T-helper 2 cell treated with Interferon-gamma antibody and Interleukin-4, amounts not matched to agents 100 ng/mL and 5 ng/mL, for 36 hours (primary cell): ENCODE results near the gene FRMD3. TPM values are rescaled to one million over a fixed set of nuclear protein-coding genes. Genes with fewer than 3 reads are reported as not detected.
"Not testable (repeated sequence)": the region's sequence is repeated elsewhere in the genome, so short reads cannot be mapped to it uniquely, and the experiment has no call there.

Experiments used
- intact Hi-C: fragments of 100-400 bp; cut with micrococcal nuclease; formaldehyde crosslinking; loops from one replicate; pipeline ENCODE4 v1.15.1; 2023
- total RNA-seq: library from RNA; stranded (reverse); gene quantifications from 2 replicates; pipeline ENCODE4 v1.2.3, GENCODE V29; 2022

The FRMD3 gene
- total RNA-seq, 1 donor from 2014 or later: 0.70 TPM

DNA sequence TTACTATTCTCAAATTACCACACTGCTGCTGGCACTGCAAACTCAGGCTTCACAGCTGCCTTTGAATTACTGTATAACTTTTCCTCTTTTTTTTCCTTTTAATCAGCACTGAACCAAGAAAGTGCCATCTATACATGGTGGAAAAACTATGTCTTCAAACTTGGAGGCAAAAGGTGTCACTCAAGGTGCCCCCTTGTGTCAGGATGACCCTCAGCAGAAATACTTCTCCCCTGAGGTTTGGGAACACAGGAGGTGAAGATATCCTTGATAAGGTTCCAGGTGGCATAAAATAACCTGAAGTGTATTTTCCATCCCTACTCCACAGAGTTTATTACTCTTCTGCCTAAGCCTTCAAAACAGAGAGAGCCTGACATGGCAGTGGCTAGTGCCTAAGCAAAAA, 14.5 kb downstream of the FRMD3 start:
- intact Hi-C loops: no loop called here

DNA sequence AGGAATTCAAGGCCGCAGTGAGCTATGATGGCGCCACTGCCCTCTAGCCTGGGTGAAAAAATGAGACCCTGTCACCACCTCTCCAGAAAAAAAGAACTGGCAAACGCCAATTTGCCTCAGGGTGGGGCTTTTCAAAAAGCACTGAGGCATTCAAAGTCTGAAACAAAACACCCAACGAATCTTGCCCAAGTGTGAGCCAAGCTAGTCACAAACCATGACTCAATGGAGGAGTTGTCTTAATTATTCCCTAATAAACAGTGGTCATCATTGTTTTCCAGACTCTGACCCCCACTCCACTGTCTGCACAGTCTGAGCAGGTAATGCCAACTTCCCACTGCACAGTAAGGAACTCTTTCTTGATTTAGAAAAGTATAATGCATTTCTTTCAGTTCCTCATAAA, 16.8 kb downstream of the FRMD3 start:
- intact Hi-C loops: no loop called here

DNA sequence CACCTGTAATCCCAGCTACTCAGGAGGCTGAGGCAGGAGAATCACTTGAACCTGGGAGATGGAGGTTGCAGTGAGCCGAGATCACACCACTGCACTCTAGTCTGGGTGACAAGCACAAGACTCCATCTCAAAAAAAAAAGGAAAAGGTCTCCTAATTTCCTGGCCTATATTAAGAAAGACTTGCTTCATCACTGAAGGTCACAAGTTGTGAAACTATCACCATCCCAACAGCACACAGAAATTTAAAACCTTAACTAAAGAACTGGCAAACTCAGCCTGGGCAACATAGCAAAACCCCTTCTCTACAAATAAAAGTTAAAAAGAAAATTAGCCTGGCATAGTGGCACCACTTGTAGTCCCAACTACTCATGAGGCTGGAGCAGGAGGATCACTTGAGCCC, 17.2 kb downstream of the FRMD3 start:
- intact Hi-C loops: no loop called here

DNA sequence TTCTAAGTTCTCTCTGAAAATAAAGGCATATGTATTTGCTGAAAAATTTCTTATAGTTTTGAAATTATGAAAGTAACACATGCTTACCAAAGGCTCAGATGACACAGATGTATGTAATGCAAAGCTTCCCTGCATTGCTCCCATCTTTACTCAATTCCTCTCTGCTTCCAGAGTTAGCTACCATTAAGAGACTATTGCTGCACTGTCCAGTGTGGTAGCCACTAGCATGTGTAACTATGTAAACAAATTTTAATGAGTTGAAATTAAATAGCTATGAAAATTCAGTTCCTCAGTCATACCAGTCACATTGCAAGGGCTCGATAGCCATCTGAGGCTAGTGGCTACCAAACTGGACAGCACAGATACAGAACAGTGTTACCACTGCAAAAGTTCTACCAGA, 17.9 kb downstream of the FRMD3 start:
- intact Hi-C loops: no loop called here

DNA sequence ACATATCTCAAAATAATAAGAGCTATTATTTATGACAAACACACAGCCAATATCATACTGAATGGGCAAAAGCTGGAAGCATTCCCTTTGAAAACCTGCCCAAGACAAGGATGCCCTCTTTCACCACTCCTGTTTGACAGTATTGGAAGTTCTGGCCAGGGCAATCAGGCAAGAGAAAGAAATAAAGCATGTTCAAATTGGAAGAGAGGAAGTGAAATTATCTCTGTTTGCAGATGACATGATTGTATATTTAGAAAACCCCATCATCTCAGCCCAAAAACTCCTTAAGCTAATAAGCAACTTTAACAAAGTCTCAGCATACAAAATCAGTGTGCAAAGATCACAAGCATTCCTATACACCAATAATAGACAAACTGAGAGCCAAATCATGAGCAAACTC, 20.2 kb downstream of the FRMD3 start:
- intact Hi-C loops: not testable (repeated sequence)

DNA sequence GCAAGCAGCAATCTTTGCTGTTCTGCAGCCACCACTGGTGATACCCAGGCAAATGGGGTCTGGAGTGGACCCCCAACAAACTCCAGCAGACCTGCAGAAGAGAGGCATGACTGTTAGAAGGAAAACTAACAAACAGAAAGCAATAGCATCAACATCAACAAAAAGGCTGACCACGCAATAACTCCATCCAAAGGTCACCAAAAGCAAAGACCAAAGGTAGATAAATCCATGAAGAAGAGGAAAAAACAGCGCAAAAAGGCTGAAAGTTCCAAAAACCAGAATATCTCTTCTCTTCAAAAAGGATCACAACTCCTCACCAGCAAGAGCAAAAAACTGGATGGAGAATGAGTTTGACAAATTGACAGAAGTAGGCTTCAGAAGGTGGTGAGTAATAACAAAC, 23.4 kb downstream of the FRMD3 start:
- intact Hi-C loops: no loop called here

DNA sequence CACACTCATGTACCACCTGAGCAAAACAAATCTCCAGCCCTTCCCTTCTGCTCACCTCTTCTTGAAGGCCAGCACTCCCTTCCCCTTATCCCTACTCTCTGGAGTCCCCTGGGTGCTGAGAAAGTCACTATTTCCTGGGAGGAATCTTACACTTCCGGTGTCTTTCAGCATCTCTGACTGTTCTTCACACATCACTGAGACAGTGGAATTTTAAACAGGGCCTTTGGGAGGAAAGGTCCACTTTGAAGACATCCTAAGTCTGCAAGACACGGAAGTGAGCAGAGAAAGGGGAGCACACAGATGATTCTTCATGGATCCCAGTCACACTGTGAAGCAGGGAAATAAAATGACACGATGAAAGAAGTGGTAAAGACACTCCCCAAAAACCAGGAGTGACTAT, 25.6 kb downstream of the FRMD3 start:
- intact Hi-C loops: no loop called here

DNA sequence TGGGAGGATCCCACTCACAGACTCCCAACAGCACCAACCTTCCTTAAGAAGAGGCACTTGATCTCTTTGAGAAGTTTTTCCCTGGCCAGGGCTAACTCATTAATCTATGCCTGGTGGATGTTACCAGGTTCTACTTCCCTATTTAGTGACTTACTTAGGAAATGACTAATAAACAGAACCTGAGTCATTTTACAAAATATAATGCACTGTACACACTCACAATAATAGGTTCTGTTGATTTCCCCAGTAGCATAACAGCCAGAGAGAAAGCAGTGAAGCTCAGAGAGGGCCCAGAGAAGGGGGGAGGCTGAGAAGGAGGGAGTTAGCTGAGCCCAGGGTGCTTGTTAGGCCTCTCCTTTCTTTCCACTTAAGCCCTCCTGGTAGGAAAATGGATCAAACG, 27.1 kb downstream of the FRMD3 start:
- intact Hi-C loops: no loop called here

DNA sequence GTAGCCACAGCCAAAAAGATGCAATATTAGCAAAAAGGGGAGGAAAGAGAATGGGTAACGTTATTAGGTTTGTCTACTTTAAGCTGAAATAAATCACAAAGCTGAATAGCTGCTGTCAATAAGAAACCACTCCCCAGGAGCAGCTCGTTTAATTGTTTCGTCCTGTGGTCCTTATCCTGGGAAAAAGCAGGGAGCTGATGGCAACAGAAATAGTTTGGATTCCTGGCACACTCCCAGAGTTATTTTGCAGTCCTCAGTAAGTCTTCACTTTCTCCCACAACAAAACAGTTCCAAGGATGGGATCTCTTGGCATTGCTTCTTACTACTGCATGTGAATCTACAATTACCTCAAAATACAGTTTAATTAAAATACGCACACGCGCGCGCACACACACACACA, 28.8 kb downstream of the FRMD3 start:
- intact Hi-C loops: no loop called here

DNA sequence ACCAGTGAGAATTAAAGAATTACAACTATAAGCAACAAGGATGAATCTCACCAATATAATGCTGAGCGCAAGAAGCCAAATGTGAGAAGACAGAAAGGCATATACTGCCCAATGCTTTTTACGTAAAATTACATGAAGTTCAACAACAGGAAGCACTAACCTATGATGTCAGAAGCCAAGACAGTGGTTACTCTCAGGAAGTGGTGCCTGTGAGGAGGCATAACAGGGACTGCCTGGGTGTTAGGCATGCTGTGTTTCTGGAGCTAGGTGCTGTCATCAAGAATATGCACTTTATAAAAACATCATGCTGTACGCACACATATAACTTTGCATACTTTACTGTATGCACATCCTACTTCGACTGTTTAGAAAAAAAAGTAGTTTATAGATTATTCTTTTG, 30.1 kb downstream of the FRMD3 start:
- intact Hi-C loops: no loop called here

DNA sequence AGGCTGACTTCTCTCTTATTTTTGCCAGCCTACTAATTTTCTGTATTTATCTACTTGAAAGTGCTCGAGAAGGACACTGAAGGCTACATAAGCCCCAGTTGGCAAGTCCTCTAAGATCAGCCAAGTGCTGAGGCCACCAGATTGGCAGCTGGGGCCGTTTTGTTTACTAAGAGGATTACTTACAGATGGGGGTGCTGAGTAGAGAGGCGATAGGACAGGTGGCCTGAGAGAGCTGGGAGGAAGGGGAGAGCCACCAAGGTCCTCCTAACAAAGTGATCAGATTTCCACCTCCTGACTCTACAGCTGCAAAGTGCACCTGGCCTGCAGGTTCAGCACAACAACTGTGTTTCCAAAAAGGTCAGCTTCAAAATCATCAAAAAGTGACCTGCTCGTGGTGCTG, 32.9 kb downstream of the FRMD3 start:
- intact Hi-C loops: no loop called here

DNA sequence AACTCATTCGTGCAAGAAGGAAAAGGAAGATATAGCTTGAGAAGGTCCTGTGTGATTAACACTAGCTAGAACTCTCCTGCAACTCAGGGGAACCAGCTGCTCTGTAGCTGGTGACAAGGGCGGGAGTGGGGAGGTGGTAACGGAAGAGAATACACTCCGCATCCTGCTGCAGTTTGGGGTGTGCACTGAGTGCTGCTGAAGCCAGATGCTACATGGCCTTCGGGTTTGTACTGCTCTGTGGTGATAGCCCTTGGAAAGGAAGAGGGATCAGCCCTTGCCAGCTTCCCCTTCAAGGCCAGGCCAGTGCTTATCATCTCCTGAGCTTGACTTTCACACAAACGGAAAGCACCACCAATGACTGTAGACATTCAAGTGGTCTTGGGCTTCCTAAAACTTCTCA, 34.3 kb downstream of the FRMD3 start:
- intact Hi-C loops: no loop called here

DNA sequence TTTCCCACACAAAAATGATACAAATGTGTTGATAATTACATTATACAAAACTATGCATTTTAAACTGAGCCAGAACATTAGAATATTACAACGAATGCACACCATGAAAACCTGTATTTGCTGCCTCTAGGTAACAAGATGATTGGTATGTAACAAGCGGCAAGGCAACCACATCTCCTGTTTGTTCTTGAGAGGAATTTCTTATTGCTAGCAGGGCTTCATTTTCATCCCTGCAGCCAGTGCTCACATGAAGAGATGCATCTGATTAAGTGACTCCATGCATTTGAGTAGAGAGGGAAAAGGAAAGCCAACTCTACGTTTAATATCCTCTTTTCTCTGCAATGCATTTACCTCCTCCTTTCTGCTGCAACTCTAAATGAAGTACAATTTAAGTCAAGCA, 36.6 kb downstream of the FRMD3 start:
- intact Hi-C loops: no loop called here

DNA sequence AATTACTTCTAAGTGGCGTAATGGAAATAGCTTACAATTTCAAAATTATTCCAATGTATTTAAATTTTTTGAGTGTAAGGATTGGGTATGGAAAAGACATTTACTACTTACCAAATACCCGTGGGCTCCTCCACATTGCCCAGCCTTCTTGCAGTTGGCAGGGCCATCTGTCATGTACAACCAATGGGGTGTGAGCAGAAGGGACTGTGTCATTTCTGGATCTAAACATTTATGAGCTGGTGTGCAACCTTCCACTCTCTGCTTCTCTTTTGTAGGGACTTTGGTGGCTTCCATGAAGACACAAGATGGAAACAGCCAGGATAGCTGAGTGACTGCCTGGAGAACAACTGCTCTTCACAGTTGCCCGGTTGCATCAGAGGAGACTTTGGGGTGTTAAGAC, 40.8 kb downstream of the FRMD3 start:
- intact Hi-C loops: no loop called here

DNA sequence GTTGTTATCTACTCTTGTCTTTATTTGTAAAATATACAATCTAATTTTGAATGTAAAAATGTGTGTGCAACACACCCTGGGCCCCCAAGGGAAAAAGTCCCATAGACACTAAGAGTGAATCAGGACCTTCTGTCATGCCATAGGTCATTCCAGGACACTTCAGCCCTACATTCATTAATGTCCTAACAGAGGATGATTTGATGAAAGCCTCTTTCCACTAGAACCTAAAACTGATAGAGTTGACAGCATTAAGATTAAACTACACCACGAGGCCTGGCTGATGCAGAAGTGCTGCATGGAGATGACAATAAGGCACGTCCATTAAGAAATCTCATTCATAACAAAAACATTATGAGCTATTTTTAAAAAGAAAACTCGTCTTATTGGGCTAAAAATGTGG, 46.2 kb downstream of the FRMD3 start:
- intact Hi-C loops: no loop called here

DNA sequence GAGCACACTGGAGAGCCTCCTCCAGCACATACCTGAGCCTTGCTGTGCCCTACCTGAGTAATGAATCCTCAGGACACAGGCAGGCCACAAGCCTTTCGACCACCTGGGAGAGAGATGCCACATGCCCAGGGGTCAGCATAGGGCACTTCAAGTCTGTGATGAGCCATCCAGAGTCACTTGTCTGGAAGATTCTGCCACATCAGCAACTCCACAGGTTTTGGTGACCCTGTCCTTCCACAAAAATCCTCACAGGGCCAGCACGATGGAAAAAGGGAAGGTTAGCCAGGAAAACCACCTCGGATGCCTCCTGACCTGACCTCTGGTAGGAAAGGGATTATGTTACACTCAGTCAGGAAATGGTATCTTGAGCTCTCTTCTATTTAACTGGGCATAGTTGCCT, 46.8 kb downstream of the FRMD3 start:
- intact Hi-C loops: no loop called here

DNA sequence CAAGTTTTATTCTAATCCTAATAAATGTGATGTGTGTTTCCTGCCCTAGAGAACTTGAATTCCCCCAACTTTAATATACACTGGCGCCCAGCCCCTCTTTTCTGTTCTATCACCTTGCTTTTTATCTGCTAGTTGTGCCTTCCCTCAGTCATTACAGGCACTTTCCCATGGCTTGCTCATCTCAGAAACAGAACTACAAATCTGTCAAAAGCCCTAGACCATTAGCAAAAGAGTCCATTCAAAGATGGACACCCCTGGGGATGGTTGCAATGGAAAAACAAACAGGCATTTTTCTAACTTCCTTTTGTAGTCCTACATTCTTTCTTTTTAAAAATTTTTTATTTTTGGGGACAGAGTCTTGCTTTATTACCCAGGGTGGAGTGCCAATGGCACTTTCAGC, 48.2 kb downstream of the FRMD3 start:
- intact Hi-C loops: no loop called here

DNA sequence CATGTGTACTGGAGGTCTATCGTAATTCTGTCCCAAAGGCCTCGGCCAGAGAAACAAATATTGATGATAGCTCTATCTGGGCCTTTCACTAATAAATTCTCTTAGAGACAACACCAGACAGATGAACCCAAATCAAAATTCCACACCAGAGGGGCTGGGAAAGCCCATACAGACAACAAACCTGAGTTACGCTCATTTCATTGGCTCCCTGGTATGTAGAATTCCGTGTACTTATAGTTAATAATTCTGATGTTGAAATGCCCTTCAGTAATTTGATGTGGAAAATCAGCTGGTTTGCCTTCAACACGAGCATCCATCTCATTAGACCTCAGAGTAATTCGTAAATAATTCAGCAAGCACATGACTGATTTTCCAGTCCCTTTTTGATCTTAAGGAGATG, 53.2 kb downstream of the FRMD3 start:
- intact Hi-C loops: no loop called here

DNA sequence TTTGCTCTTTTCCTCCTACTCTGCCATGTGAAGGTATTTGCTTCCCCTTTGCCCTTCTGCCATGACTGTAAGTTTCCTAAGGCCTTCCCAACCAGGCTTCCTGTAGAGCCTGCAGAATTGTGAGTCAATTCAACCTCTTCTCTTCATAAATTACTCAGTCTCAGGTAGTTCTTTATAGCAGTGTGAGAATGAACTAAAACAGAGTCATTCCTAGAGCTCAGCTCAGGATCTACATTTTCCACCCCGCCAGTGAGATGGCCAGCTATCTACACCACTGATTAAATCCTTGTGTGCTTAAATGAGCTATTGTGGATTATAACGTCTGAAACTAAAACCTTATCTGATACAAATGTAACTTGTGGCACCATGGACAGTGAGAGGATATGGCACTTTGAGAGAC, 55.0 kb downstream of the FRMD3 start:
- intact Hi-C loops: no loop called here

DNA sequence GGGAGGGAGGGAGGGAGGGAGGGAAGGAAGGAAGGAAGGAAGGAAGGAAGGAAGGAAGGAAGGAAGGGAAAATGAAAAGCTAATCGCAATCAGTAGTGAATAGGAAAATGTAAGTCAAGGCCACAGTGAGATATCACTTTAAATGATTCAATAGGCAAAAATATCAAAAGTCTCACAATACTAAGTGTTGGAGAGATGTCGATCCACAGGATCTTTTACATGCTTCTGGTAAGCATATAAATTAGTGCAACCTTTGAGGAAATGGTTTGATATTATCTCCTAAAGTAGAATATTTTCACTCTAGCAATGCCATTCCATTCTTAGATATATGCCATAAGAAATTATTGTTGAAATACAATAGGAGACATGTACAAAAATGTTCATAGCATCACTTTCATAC, 58.4 kb downstream of the FRMD3 start:
- intact Hi-C loops: no loop called here

DNA sequence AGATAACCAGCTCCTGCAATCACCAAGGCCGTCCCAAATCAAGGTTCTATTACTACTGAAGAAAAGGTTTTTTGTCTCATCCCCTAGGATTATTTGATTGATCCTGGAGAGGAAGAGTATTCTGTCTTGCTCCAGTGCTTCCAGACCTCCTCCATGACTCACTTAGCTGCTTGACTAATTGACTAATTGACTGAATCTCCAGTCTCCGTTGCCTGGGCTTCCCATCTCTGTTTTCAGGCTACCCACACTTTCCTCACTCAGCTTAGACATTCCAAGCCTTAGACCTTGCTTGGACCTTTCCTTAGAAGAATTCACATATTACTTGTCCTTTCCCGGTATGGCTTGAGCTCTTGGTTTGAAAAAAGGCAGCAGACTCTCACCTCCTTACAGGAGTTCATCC, 60.6 kb downstream of the FRMD3 start:
- intact Hi-C loops: no loop called here

DNA sequence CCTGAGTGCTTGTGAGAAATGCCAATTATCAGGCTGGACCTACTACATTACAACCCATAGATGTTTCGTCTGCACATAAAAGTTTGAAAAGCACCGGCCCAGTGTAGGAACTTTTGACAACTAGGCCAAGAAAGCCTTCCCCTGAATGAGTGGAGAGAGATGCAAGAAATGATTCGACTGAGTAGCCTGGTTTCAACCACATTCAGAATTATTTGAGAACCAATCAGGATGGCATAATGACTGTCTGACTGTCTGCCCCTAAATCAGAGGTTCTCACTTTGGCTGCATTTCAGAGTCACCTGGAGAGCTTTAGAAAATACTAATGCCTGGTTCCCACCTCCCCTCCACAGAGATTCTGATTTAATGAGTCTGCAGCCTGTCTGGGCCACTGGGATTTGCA, 61.1 kb downstream of the FRMD3 start:
- intact Hi-C loops: no loop called here

DNA sequence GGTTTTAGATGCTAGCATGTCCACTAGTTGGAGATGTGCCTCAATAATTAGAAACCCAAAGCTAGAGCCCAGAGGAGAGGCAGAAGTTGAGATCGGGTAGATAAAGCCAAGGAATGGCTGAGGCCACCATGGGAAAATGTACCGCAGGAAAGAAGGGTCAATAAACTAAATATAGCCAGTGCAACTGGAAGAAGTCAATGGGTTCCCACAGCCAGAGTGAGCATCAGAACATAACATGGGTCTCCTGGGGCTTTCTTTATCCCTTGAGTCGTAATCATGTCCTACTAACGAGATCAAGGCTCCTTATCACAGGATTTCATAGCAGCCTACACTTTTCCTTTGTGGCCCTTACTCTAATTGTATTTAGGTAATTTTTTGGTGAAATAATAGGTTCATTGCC, 61.7 kb downstream of the FRMD3 start:
- intact Hi-C loops: no loop called here

DNA sequence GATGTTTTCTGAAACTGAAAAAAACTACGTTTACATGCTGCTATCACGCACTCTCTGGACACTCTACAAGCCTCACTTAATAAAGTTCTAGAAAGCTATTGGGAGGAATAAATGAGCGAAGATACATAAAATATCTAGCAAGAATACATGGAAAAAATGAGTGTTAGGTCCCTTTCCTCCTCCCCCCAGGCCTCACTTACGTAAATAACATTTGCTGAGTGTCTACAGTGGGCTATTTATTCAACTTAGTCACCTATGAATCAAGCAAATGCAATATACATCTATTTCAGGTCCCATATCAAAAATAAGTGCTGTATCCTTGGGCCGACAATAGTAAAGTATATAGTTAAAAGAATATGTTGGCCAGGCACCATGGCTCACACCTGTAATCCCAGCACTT, 62.5 kb downstream of the FRMD3 start:
- intact Hi-C loops: no loop called here

DNA sequence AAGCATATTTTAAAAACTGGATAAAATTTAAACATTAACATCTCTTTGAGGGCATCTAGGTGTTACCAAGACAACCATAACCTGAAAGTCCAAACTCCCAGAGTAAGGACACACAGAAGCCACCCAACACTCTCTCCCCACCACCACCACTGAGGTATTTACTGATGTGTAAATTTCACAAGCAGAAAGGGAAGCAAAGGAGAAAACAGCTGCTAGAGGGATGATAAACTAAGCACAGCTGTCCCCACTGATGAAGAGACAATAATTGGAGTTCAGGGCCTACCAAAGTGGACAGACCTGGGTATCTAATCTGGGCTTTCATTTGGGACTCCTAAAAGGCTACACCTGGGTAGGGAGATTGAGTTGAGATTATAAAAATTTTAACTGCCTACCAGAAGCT, 63.6 kb downstream of the FRMD3 start:
- intact Hi-C loops: loop anchor here (5.0 kb wide), 1 partner anchor 233 kb away; the partner anchor contains the start of gene UBQLN1
